ENCODE measurements around the gene TBC1D2.

DNA sequence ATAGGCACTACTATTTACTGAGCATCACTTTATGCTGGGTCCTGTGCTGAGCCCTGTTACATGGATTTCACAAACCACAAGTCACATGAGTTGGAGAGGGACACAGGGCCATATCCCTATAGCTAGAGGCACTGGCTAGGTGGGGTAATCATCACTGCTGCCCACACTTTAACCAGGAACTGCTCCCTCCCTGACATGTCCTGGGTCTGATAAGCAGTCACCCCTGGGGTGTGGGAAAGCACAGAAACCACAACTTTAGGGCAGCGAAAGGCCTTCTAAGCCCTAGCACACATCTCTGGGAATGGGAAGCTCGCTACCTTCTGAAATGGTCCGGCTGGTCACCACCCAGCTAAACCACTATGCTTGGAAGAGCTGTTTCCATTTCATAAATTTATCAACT lies 15.0 kb downstream of the TBC1D2 start:
- TF ChIP-seq, protein P1, sequence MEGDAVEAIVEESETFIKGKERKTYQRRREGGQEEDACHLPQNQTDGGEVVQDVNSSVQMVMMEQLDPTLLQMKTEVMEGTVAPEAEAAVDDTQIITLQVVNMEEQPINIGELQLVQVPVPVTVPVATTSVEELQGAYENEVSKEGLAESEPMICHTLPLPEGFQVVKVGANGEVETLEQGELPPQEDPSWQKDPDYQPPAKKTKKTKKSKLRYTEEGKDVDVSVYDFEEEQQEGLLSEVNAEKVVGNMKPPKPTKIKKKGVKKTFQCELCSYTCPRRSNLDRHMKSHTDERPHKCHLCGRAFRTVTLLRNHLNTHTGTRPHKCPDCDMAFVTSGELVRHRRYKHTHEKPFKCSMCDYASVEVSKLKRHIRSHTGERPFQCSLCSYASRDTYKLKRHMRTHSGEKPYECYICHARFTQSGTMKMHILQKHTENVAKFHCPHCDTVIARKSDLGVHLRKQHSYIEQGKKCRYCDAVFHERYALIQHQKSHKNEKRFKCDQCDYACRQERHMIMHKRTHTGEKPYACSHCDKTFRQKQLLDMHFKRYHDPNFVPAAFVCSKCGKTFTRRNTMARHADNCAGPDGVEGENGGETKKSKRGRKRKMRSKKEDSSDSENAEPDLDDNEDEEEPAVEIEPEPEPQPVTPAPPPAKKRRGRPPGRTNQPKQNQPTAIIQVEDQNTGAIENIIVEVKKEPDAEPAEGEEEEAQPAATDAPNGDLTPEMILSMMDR (IDR thresholded peaks at IDR 0.05; ENCODE audit: insufficient read depth, low read length), result no peak
- no peak for TF ChIP-seq GABPA (IDR thresholded peaks at IDR 0.05; ENCODE audit: low read depth)
- no peak for TF ChIP-seq POLR2AphosphoS5 (IDR thresholded peaks at IDR 0.05; ENCODE audit: low read depth)
- TF ChIP-seq, protein P2, sequence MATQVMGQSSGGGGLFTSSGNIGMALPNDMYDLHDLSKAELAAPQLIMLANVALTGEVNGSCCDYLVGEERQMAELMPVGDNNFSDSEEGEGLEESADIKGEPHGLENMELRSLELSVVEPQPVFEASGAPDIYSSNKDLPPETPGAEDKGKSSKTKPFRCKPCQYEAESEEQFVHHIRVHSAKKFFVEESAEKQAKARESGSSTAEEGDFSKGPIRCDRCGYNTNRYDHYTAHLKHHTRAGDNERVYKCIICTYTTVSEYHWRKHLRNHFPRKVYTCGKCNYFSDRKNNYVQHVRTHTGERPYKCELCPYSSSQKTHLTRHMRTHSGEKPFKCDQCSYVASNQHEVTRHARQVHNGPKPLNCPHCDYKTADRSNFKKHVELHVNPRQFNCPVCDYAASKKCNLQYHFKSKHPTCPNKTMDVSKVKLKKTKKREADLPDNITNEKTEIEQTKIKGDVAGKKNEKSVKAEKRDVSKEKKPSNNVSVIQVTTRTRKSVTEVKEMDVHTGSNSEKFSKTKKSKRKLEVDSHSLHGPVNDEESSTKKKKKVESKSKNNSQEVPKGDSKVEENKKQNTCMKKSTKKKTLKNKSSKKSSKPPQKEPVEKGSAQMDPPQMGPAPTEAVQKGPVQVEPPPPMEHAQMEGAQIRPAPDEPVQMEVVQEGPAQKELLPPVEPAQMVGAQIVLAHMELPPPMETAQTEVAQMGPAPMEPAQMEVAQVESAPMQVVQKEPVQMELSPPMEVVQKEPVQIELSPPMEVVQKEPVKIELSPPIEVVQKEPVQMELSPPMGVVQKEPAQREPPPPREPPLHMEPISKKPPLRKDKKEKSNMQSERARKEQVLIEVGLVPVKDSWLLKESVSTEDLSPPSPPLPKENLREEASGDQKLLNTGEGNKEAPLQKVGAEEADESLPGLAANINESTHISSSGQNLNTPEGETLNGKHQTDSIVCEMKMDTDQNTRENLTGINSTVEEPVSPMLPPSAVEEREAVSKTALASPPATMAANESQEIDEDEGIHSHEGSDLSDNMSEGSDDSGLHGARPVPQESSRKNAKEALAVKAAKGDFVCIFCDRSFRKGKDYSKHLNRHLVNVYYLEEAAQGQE (IDR thresholded peaks at IDR 0.05; ENCODE audit: insufficient replicate concordance, low read depth), result no peak
- no peak for TF ChIP-seq SPI1 (IDR thresholded peaks at IDR 0.05; ENCODE audit: borderline replicate concordance, low read depth)

All from HL-60 (cell line).